ENCODE data around the gene DSCAML1.

DSCAML1 gene

GRCh38 chr11:117462864-117463247 is 334.2 kb downstream of the DSCAML1 start:
- no peak overlapping the region for H3K27ac ChIP-seq (ENCODE audit: low read length)
- no peaks in the 10 kb centered on the region for H3K79me2 ChIP-seq (ENCODE audit: low read length)
- TF ChIP-seq, protein P1, sequence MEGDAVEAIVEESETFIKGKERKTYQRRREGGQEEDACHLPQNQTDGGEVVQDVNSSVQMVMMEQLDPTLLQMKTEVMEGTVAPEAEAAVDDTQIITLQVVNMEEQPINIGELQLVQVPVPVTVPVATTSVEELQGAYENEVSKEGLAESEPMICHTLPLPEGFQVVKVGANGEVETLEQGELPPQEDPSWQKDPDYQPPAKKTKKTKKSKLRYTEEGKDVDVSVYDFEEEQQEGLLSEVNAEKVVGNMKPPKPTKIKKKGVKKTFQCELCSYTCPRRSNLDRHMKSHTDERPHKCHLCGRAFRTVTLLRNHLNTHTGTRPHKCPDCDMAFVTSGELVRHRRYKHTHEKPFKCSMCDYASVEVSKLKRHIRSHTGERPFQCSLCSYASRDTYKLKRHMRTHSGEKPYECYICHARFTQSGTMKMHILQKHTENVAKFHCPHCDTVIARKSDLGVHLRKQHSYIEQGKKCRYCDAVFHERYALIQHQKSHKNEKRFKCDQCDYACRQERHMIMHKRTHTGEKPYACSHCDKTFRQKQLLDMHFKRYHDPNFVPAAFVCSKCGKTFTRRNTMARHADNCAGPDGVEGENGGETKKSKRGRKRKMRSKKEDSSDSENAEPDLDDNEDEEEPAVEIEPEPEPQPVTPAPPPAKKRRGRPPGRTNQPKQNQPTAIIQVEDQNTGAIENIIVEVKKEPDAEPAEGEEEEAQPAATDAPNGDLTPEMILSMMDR (IDR thresholded peaks at IDR 0.05; ENCODE audit: low read depth, low read length), result no peak
- no peak for TF ChIP-seq EZH2phosphoT487 (IDR thresholded peaks at IDR 0.05; ENCODE audit: low read depth)
- H3K4me1 ChIP-seq (ENCODE audit: low read length), result peaks cover 62% of the 10 kb centered on the region
- H3K9ac ChIP-seq (ENCODE audit: low read length), result no peak overlapping the region
- H3K4me2 ChIP-seq (ENCODE audit: low read length), result no peak overlapping the region
- H2AFZ ChIP-seq (ENCODE audit: low read depth, low read length), result no peak overlapping the region
- H4K20me1 ChIP-seq (ENCODE audit: insufficient read depth, low read length), result no peaks in the 10 kb centered on the region
- H3K27me3 ChIP-seq (ENCODE audit: low read depth, low read length), result no peaks in the 10 kb centered on the region
- H3K9me3 ChIP-seq (ENCODE audit: insufficient read depth, low read length), result no peaks in the 10 kb centered on the region
- H3K4me3 ChIP-seq (ENCODE audit: low read length), result no peak overlapping the region
- H3K36me3 ChIP-seq (replicated peaks; ENCODE audit: low read depth, low read length), result no peaks in the 10 kb centered on the region

GRCh38 chr11:117462183-117462863 is 334.7 kb downstream of the DSCAML1 start:
- H3K4me2 ChIP-seq (ENCODE audit: low read length), result no peak overlapping the region
- H3K36me3 ChIP-seq (replicated peaks; ENCODE audit: low read depth, low read length), result no peaks in the 10 kb centered on the region
- H3K4me1 ChIP-seq (ENCODE audit: low read length), result peaks cover 67% of the 10 kb centered on the region
- H3K27ac ChIP-seq (ENCODE audit: low read length), result no peak overlapping the region
- H3K9me3 ChIP-seq (ENCODE audit: insufficient read depth, low read length), result no peaks in the 10 kb centered on the region
- TF ChIP-seq, protein P1 (IDR thresholded peaks at IDR 0.05; ENCODE audit: low read depth, low read length), result no peak
- TF ChIP-seq EZH2phosphoT487 (IDR thresholded peaks at IDR 0.05; ENCODE audit: low read depth), result no peak
- no peaks in the 10 kb centered on the region for H4K20me1 ChIP-seq (ENCODE audit: insufficient read depth, low read length)
- no peak overlapping the region for H2AFZ ChIP-seq (ENCODE audit: low read depth, low read length)
- no peaks in the 10 kb centered on the region for H3K27me3 ChIP-seq (ENCODE audit: low read depth, low read length)
- H3K79me2 ChIP-seq (ENCODE audit: low read length), result no peaks in the 10 kb centered on the region
- no peak overlapping the region for H3K9ac ChIP-seq (ENCODE audit: low read length)
- H3K4me3 ChIP-seq (ENCODE audit: low read length), result no peak overlapping the region

DNA sequence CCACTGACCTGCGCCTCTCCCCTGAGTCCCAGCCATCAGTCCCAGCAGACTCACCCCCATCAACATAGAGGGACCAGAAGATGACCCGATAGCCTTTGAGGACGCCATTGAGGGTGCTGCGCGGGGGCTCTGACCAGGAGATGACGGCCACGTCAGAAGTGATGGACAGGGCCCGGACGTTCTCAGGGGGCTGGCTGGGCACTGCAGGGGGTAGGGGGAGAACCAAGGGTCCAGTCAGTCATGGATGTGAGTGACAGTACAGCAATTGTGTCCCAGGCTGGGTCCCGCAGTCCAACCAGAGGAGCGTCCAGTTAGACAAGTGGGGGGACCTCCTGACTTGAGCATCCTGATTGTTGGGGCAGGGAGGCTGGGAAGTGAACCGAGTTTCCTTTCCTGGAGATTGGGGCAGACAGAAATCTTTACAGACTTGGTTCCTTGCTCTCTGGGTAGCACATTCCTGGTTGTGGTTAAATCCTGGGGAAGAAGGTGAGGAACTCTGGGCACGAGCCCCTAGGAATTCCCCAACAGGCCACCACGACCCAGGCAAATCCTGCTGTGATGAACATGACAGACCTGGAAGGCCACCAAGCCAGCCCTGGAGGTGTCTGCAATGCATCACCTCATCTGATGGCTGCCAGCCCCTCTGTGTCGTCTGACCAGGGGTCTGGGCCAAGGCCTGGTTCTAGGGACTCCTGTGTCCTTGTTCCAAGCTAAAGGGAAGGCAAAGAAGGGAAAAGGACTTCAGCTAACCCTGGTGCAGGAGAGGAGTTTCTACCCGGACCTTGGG is 335.4 kb downstream of the DSCAML1 start:
- H2AFZ ChIP-seq (ENCODE audit: low read depth, low read length), result no peak overlapping the region
- H3K9ac ChIP-seq (ENCODE audit: low read length), result no peak overlapping the region
- TF ChIP-seq, protein P1 (IDR thresholded peaks at IDR 0.05; ENCODE audit: low read depth, low read length), result no peak
- TF ChIP-seq EZH2phosphoT487 (IDR thresholded peaks at IDR 0.05; ENCODE audit: low read depth), result no peak
- no peaks in the 10 kb centered on the region for H3K36me3 ChIP-seq (replicated peaks; ENCODE audit: low read depth, low read length)
- no peak overlapping the region for H3K4me2 ChIP-seq (ENCODE audit: low read length)
- no peak overlapping the region for H3K27ac ChIP-seq (ENCODE audit: low read length)
- H3K4me1 ChIP-seq (ENCODE audit: low read length), result peaks cover 74% of the 10 kb centered on the region
- no peaks in the 10 kb centered on the region for H3K79me2 ChIP-seq (ENCODE audit: low read length)
- no peaks in the 10 kb centered on the region for H3K27me3 ChIP-seq (ENCODE audit: low read depth, low read length)
- H3K9me3 ChIP-seq (ENCODE audit: insufficient read depth, low read length), result no peaks in the 10 kb centered on the region
- no peak overlapping the region for H3K4me3 ChIP-seq (ENCODE audit: low read length)
- H4K20me1 ChIP-seq (ENCODE audit: insufficient read depth, low read length), result no peaks in the 10 kb centered on the region

- H3K79me2 ChIP-seq (ENCODE audit: low read length), result no peaks in the 10 kb centered on the region
Measured at GRCh38 chr11:117459979-117460300, 337.1 kb downstream of the DSCAML1 start.

More at GRCh38 chr11:117459979-117460300, 337.1 kb downstream of the DSCAML1 start:
- Histone ChIP-seq H3K4me2 (ENCODE audit: low read length) (peak overlapping the region; percentile 18; the same call in 1 of the 2 replicates), H2AFZ (ENCODE audit: low read depth, low read length) (no peak overlapping the region), H3K9me3 (ENCODE audit: insufficient read depth, low read length) (peaks cover 3% of the 10 kb centered on the region; the same call in 1 of the 2 replicates), H3K36me3 (replicated peaks; ENCODE audit: low read depth, low read length) (peaks cover 9% of the 10 kb centered on the region), H3K4me1 (ENCODE audit: low read length) (peaks cover 91% of the 10 kb centered on the region), H4K20me1 (ENCODE audit: insufficient read depth, low read length) (no peaks in the 10 kb centered on the region), H3K27ac (ENCODE audit: low read length) (peak overlapping the region; percentile 94), H3K27me3 (ENCODE audit: low read depth, low read length) (no peaks in the 10 kb centered on the region), H3K4me3 (ENCODE audit: low read length) (no peak overlapping the region), H3K9ac (ENCODE audit: low read length) (peak overlapping the region; percentile 91)
- TF ChIP-seq, protein P1 (IDR thresholded peaks at IDR 0.05; ENCODE audit: low read depth, low read length), result no peak
- no peak for TF ChIP-seq EZH2phosphoT487 (IDR thresholded peaks at IDR 0.05; ENCODE audit: low read depth)
